ENCODE results near the gene FERMT3. TPM values are rescaled to one million over a fixed set of nuclear protein-coding genes. Genes with fewer than 3 reads are reported as not detected.

Gene FERMT3
- total RNA-seq, 1 donor from 2014 or later: 58.9 TPM

DNA sequence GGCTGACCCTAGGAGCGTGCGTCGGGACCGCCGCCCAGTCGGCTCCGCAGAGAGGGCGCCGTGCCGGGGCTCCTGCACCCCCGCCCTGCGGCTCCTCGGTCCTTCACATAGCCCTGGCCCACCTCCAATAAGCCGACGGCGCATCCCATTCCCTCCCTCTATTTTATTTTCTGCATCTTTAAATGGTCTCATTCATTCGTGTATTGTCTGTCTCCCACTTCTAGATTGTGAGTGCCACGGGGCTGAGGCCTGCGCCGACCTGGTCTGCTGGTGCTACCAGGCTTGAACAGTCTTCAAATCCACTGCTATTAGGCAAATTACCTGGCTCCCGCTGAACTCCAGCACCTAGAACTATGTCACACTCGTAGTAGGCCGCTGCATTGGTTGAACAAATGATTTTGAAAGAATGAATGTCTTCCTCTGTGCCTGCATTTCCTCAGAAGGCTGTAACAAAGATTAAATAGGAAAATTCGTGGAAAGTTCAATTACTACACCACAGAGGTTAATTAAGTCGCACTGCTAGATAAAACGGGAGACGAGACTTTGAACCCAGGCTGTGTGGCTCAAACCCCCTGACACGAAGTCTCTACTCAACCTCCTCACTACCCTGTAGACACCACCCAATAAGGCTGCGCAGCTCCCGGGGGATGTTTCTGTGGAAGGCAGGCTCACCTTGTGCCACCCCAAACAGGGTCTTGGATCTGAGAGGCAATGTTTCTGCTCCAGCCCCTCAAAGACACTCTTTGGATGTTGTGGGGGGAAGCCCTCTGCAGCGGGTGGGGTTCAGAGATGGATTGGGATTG lies 41.4 kb downstream of the FERMT3 start:
- no peak for DNase-seq (ENCODE audit: low spot score)

DNA sequence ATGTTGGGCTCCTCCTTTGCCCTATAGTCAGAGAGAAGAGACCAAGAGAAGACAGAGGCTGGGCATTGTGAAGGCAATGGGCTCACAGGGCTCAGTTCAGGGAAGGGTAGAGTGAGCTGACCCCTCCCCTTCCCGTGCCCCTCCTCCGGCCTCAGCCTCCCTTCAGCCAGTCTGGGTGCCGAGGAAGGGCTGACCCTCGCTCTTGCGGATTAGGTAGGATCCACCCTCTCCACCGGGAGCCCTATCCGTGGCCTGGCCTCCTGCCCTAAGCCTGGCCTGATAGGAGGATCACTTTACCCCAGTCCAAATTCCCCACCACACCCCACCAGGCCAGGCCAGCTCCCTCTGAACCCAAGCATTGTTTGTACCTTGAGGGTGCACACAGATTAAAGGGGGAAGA lies 42.1 kb downstream of the FERMT3 start:
- no peak for DNase-seq (ENCODE audit: low spot score)

DNA sequence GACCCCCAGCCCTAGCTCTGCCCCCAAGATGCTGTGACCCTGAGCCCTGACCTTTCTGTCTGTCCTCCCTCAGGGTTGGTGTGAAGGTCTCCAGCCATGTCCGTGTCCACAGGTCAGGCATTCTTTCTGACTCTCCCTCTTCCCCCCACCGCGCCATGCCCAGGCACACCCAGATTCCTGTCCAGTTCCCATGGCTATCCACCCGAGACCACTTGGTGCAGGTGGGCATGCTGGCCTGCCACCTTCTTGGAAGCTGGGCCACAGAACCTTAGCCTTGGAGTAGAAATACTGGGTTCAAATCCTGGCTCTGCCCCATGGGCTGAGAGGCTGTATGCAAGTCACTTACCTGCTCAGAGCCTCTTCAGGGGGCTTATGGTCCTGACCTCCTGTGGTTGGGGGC lies 42.5 kb downstream of the FERMT3 start:
- DNase-seq (ENCODE audit: low spot score): no peak

DNA sequence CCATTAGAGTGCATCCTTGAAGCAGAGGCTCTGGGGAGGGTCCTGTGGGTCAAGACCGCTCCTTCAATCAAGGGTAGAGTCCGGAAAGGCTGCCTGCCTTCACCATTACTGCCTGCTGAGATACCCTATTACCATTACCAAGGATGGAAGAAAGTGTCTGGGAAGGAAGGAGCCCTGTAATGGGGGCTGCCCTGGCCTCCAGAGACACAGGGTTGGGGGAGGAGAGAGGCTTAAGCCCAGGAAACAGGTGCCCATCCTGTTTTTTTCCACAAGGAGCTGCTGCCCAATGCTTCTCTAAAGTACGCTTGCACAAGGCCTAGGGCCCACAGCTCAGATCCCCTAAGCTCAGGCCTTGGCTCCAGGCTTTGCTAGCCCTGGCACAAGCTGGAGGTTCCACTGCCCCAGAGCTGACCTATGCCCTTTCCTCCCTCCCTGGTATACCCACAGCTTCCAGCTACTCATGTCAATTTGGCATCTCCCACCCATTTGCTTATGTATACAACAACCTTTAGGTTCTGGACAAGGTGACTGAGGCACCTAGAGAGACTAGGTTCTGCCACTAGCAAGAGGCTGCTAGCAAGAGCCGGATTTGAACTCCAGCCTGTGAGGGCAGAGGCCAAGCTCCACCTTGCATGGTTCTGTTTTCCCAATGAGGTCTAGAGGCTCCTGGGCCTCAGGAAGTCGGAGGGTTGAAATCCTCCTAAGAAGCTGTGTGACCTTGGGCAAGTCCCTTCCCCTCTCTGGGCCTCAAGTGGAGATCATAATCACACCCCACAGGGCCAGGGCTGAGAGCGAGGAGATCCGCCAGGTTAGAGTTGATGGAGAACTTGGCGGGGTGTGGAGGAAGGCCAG lies 43.3 kb downstream of the FERMT3 start:
- DNase-seq (ENCODE audit: low spot score): no peak

DNA sequence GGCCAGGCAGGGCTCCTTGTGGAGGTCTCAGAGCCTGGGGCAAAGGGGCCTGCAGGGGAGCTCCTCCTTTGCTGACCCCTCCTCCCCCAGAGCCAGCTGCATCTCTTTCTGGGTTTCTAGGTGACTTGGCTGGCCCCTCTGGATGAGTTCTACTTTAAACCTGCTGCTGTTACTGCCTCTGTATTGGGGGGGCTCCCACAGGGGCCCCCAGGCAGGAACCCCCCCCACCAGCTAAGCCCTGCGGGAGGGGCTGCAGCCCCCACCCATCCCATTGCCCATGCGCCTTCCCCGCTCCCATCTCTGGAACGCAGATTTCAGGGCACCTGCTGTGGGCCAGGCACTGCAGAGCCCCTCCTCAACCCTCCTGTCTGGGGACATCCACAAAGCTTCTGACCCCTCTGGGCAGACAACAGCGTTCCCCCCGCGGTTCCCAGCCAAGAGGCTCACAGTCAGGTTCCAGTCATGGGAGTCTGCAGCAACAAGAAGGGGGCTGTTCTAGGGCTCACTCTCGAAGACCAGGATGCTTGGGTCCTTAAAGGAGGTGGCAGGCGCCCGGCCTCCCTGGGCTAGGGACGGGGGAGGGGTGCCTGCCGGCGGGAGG lies 44.0 kb downstream of the FERMT3 start:
- no peak for DNase-seq (ENCODE audit: low spot score)

DNA sequence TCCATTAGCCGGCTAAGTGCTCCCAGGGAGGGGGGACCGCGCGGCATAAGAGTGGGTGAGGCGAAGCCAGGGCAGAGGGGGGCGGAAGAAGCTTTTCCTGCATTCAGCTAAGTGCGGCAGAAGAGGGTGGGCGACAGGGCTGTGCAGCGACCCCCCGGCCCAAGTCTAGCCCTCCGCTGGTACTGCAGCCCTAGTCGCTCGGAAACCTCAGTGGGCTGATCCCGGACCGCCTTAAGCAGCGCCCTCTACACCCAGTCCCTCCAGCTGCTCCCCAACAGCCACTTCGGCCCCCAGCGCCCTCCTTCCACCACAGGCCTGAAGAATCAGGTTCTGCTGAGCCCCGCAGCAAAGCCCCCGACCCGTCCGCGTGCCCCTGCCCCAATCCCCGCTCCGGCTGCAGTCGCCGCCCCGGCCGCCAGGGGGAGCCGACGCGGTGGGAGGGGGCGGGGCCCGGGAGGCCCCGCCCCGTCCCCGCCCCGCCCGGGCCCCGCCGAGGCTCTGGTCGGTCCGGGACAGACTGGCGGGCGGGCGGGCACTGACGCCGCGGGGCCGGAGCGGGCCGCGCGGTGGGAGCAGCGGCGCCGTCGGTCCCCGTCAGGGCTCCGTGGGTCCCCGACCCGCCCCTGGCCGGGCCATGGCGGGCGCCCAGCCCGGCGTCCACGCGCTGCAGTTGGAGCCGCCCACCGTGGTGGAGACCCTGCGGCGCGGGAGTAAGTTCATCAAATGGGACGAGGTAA lies 44.7 kb downstream of the FERMT3 start, which contains the start of gene PLCB3:
TSS of gene PLCB3 (plus strand) at position 515 of the 737 bp plus-strand sequence. CDS start at position 635, 120 bp downstream.
- no peak for DNase-seq (ENCODE audit: low spot score)

DNA sequence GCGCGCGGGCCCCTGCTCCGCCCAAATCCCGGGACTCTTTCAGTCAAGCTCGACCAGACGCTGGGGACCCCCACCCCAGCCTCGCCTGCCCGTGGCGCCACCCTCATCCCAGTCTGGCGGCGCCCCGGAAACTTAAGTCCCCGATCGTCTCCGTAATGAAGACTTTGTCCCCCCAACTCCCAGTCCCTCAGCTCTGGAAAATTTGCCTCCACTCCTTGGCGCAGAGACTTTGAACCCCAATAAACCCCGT lies 45.2 kb downstream of the FERMT3 start:
- no peak for DNase-seq (ENCODE audit: low spot score)

DNA sequence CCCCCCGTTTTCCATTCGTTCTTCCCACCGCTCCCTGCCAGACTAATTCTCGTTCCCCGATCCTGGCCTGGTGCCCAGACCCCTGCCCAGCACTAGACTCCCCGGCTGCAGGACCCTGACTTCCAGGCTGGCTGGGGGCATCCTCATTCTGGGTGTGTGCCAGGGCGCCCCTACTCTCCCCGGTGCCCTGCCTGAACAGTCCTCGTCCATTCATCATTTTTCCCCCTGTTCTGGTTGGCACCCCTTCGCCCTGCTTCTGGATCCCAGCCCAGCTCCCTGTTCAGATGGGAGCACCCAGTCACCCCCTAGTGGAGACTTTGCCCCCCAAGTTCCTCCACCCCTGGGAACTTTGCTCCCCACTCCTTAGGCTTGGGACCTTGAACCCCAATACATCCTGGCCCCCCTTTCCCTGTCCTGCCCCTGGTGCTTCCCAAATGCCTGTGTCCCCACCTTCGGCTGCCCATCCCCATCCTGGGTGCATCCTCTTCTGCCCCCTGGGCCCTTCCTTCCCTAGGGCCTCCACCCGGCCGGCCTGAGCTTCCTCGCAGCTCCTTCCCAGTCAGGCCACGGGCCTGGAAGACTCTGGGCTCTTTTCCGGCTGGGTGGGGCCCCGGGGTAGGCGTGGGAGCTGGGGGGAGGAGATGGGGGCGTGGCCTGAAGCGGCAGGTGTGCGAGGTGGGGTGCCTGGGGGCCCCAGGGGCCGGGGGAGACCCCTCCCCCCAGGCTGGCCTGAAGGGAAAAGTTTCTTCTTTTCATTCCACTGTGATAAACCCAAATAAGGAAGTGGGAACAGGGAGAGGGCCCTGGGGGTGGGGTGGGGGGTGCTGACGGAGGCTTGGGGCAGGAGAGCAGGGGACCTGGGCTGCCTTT lies 45.7 kb downstream of the FERMT3 start:
- no peak for DNase-seq (ENCODE audit: low spot score)

DNA sequence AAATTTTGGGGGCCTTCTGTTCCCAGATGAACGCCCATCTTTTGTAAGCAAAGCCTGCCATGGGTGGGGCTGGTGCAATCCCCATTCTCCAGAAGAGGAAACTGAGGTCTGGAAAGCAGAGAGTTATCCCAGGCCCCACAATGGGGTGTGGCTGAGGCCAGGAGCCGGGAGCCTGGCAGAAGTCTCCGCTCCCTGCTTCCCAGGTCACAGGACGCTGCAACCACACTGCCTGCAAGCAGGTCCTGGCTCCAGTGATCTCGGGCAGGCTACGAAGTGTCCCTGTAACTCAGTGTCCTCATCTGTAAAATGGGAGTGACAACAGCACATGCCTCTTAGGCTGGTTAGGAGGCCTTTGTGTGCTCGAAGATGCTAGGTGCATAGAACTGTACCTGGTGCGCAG lies 46.5 kb downstream of the FERMT3 start:
- no peak for DNase-seq (ENCODE audit: low spot score)

DNA sequence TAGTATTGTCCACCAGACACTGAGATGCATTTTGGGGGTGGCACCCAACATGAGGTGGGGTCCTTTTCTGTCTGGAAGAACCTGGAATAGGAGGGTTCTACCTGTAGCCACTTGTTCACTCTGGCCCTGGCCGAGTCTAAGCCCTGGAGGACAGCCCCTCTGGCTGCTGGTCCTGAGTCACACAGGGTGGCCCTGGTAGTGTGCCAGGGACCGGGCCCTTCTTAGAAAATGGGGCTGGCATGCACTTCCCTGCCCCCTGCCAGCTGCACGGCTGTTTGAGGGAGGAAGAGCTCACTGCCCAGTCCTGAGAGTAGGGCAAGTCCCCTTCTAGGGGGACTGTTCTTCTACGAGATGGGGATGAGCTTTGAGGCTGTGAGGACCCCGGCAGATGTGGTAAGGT lies 47.0 kb downstream of the FERMT3 start:
- no peak for DNase-seq (ENCODE audit: low spot score)

DNA sequence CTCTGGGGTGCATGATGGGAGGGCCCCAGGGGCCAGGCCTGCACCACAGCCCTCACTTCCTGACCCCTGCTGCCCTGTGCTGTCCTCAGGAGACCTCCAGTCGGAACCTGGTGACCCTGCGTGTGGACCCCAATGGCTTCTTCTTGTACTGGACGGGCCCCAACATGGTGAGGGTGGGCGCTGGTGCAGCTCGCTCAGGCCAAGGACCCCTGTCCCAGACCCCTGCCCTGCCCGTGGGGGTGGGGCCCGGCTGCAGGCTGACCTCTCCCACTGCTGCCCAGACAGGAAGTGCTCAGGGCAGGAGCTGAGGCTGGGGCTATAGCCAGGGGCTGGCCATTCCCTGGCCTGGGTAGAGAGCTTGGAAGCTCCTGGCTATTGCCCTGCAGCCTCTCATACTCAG lies 47.8 kb downstream of the FERMT3 start:
- DNase-seq (ENCODE audit: low spot score): no peak

DNA sequence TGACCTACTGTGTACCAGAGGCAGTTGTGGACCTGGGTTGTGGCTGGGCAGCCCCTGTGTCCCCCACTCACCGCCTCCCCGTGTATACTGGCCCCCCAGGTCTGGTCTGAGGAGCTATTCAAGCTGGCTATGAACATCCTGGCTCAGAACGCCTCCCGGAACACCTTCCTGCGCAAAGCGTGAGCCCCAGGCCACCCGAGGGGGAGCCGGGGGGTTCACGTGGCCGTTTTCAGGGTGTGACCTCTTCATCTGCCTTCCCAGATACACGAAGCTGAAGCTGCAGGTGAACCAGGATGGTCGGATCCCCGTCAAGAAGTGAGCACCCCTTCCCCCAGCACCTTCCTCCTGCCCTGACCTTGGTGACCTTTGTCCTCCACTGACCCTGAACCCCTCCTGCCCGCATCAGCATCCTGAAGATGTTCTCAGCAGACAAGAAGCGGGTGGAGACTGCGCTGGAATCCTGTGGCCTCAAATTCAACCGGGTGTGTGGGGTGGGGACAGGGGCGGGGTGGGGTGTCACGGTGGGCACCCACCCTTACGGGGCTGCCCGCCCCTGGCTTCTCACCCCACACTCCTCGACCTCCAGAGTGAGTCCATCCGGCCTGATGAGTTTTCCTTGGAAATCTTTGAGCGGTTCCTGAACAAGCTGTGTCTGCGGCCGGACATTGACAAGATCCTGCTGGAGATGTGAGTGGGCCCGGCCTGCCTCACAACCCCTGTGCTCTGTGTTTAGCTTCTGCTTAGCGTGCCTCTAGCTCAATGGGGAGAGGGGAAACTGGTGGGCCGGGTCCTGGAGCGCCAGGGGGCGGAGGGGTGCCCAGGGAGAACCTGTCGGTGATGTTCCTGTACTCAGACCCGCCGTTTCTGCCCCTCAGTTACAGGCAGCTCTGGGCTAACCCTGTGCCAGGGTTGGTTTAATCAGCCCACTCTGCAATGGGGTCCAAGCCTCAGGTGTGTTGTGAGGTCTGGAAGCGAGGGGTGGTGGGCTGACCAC lies 48.9 kb downstream of the FERMT3 start:
- no peak for DNase-seq (ENCODE audit: low spot score)

DNA sequence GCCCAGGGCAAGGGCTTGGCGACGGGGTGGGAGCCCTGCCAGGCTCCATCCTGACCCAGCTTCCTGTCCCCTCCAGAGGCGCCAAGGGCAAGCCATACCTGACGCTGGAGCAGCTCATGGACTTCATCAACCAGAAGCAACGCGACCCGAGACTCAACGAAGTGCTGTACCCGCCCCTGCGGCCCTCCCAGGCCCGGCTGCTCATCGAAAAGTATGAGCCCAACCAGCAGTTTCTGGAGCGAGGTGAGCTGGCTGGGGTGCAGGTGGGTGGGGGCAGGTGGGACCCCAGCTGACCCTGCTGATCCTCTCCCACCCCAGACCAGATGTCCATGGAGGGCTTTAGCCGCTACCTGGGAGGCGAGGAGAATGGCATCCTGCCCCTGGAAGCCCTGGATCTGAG lies 49.8 kb downstream of the FERMT3 start:
- no peak for DNase-seq (ENCODE audit: low spot score)

DNA sequence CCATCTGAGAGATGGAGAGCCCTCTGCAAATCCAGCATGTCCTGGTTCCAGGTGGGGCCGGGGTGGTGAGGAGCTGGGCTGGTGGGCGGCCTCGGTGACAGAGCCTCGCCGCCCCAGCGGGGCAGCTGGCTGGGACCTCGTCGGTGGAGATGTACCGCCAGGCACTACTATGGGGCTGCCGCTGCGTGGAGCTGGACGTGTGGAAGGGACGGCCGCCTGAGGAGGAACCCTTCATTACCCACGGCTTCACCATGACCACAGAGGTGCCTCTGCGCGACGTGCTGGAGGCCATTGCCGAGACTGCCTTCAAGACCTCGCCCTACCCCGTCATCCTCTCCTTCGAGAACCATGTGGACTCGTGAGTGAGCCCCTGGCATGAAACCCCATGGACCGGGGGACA lies 51.8 kb downstream of the FERMT3 start:
- no peak for DNase-seq (ENCODE audit: low spot score)

DNA sequence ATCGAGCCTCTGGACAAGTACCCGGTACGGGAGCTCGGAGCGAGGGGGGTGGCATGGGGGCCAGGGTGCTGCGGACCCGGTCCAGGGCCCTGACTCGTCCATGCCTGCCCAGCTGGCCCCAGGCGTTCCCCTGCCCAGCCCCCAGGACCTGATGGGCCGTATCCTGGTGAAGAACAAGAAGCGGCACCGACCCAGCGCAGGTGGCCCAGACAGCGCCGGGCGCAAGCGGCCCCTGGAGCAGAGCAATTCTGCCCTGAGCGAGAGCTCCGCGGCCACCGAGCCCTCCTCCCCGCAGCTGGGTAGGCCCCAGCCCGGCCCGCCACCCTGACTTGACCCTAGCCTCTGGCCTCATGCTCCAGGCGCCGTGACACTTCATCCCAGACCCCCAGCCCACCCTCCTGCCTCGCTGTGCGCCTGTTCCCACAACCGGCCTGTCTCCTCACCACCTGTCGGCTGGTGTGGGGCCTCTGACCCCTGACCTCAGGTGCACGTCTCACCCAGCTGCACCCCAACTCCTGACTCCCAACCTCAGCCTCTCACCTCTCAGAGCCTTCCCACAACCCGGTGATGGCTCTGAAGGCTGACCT lies 52.5 kb downstream of the FERMT3 start:
- no peak for DNase-seq (ENCODE audit: low spot score)

DNA sequence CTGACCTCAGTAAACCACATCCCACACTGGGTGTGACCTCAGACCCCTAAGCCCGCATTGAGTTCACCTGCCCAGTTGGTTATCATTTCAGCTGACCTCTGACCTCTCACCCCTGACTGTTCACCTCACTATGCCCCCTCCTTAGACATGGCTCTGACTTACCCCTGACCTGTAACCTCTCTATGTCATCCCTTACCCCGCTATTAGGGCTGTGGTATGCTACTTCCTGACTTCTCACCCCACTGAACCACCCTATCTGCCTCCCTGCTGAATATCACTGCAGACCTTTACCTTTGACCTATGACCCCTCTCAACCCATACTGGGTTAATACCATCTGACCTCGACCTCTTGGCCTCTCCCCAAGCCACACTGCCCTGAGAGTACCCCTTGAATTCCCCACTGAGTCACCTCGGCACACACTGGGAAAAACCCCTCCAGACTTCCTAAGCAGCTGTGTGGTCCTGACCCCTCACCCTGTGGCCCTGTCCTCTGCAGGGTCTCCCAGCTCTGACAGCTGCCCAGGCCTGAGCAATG lies 53.1 kb downstream of the FERMT3 start:
- no peak for DNase-seq (ENCODE audit: low spot score)

DNA sequence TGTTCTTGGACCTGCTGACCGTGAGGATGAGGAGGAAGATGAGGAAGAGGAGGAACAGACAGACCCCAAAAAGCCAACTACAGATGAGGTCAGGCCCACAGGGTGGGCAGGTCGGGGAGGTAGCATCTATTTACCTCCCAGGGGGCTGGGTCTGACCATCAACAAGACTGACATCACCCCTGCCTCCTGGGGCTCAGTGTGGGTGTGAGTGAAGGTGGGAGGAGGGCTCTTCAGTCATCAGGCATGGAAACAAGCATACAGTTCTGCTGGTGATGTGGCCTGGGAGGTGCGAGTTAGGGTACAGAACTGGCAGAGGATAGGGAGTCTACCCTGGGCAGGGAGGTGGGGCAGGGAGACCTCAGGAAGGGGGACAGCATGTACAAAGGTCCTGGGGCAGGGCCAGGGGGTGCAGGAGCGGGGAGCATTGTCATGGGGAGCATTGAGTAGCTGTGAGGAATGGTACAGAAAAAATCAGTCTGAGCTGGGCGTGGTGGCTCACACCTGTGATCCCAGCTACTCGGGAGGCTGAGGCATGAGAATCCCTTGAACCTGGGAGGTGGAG lies 53.7 kb downstream of the FERMT3 start:
- no peak for DNase-seq (ENCODE audit: low spot score)

DNA sequence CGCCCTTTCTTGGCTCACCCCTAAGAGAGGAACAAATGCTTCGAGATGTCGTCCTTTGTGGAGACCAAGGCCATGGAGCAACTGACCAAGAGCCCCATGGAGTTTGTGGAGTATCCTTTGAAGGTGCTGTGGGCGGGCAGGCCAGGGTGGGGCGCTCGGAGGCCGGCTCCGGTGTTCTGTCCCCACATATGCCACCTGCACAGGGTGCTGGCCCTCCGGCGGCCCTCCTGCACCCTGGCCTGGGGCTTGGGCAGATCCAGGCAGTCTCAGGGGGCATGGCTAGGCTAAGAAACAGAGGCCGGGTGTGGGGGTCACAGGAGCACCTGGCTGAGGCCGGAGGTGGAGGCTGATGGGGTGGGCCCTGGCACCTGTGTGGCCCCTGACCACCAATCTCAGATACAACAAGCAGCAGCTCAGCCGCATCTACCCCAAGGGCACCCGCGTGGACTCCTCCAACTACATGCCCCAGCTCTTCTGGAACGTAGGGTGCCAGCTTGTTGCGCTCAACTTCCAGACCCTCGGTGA lies 55.1 kb downstream of the FERMT3 start:
- DNase-seq (ENCODE audit: low spot score): no peak
